Ectodermal cell (in vitro differentiated cells): Measurements from ENCODE around the gene ACAT1. TPM values are rescaled to one million over a fixed set of nuclear protein-coding genes. Genes with fewer than 3 reads are reported as not detected.

Experiments used
- H3K27ac ChIP-seq: 2 replicates; pipeline ENCODE4 v1.7.0; 2013; ENCODE audit warnings: mild to moderate bottlenecking, low read depth, low read length; ENCODE audit not compliant: insufficient read depth, poor library complexity, severe bottlenecking
- H3K27me3 ChIP-seq: 2 replicates; pipeline ENCODE4 v1.7.0; 2013; ENCODE audit warnings: mild to moderate bottlenecking, low read length; ENCODE audit not compliant: insufficient read depth, control insufficient read depth, poor library complexity, severe bottlenecking
- H3K36me3 ChIP-seq: one replicate; pipeline ENCODE4 v1.7.0; 2013; ENCODE audit warnings: low read length; ENCODE audit not compliant: control insufficient read depth, insufficient read depth
- H3K4me1 ChIP-seq: one replicate; pipeline ENCODE4 v1.7.0; 2013; ENCODE audit warnings: low read length; ENCODE audit not compliant: control insufficient read depth, insufficient read depth
- H3K4me3 ChIP-seq: 2 replicates; pipeline ENCODE4 v1.7.0; 2013; ENCODE audit warnings: low read depth, low read length, control low read depth; ENCODE audit not compliant: insufficient read depth
- H3K9me3 ChIP-seq: 2 replicates; pipeline ENCODE4 v1.7.0; 2013; ENCODE audit warnings: mild to moderate bottlenecking, low read length, moderate library complexity; ENCODE audit not compliant: control insufficient read depth
- WGBS, 2 experiments: methylation state at CpG; one replicate each; pipeline ENCODE4 v1.1.7; 2013; ENCODE audit warnings: missing lambda C conversion rate in 2 of 2; 5-methylcytosine and 5-hydroxymethylcytosine counted together
- polyA plus RNA-seq, 4 experiments: library from polyadenylated mRNA; stranded (reverse); fragments of 50-300 nt; gene quantifications; one replicate each; pipeline ENCODE4 v1.2.3, GENCODE V29; 2013

The ACAT1 gene
- polyA plus RNA-seq (2013, experiment 1 of 4), result 27.0 TPM
- polyA plus RNA-seq (2013, experiment 2 of 4), result 26.2 TPM
- polyA plus RNA-seq (2013, experiment 3 of 4), result 23.2 TPM
- polyA plus RNA-seq (2013, experiment 4 of 4), result 22.9 TPM

- peaks cover 15% of the 10 kb centered on the region for H3K27me3 ChIP-seq
- peak within 1 kb of the TSS; percentile 83 for H3K4me3 ChIP-seq
- H3K9me3 ChIP-seq, result no peaks in the 10 kb centered on the region
- no peaks in the 10 kb centered on the region for H3K4me1 ChIP-seq
- 2% methylated on average over 71 to 72 of the region's 73 CpGs for WGBS, 2 experiments
- H3K36me3 ChIP-seq, result no peaks in the 10 kb centered on the region
- H3K27ac ChIP-seq, result no peak within 1 kb of the TSS
Observed at GRCh38 chr11:108121274-108122155, at the start of gene ACAT1. Gene ACAT1, plus strand, starts transcription at chr11:108121567. Its CDS starts 40 bp downstream, at chr11:108121607.

GRCh38 chr11:108084811-108085210, 36.6 kb upstream of the ACAT1 start:
- Histone ChIP-seq H3K4me3 (no peak overlapping the region), H3K27ac (no peak overlapping the region), H3K27me3 (no peaks in the 10 kb centered on the region), H3K36me3 (peaks cover 4% of the 10 kb centered on the region), H3K4me1 (no peaks in the 10 kb centered on the region), H3K9me3 (no peaks in the 10 kb centered on the region)
- 100% methylated on average over 1 of the region's 1 CpG for WGBS, 2 experiments

- no peaks in the 10 kb centered on the region for H3K9me3 ChIP-seq
- 100% methylated on average over 1 of the region's 2 CpGs for WGBS, 2 experiments
- no peak overlapping the region for H3K27ac ChIP-seq
- peaks cover 4% of the 10 kb centered on the region for H3K36me3 ChIP-seq
- no peak overlapping the region for H3K4me3 ChIP-seq
- H3K27me3 ChIP-seq, result no peaks in the 10 kb centered on the region
- H3K4me1 ChIP-seq, result no peaks in the 10 kb centered on the region
Observed at GRCh38 chr11:108085672-108086071, 35.7 kb upstream of the ACAT1 start.

DNA sequence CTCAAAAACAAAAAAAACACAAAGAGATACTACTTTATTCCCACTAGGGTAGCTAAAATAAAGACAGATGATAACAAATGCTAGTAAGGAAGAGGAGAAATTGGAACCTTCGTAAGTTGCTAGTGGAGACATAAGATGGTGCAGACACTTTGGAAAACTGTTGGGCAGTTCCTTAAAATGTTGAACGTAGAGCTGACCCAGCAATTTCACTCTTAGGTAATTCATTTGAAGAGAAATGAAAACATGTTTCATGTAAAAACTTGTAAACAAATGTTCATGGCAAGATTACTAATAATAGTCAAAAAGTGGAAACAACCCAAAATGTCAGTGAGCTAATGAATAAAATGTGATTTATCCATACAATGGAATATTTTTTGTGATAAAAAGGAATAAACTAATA, 29.2 kb upstream of the ACAT1 start:
- Histone ChIP-seq H3K9me3 (no peaks in the 10 kb centered on the region), H3K36me3 (peaks cover 7% of the 10 kb centered on the region), H3K27ac (no peak overlapping the region), H3K4me1 (no peaks in the 10 kb centered on the region), H3K4me3 (no peak overlapping the region), H3K27me3 (no peaks in the 10 kb centered on the region)
- 44 to 48% methylated on average over 2 of the region's 2 CpGs for WGBS, 2 experiments

DNA sequence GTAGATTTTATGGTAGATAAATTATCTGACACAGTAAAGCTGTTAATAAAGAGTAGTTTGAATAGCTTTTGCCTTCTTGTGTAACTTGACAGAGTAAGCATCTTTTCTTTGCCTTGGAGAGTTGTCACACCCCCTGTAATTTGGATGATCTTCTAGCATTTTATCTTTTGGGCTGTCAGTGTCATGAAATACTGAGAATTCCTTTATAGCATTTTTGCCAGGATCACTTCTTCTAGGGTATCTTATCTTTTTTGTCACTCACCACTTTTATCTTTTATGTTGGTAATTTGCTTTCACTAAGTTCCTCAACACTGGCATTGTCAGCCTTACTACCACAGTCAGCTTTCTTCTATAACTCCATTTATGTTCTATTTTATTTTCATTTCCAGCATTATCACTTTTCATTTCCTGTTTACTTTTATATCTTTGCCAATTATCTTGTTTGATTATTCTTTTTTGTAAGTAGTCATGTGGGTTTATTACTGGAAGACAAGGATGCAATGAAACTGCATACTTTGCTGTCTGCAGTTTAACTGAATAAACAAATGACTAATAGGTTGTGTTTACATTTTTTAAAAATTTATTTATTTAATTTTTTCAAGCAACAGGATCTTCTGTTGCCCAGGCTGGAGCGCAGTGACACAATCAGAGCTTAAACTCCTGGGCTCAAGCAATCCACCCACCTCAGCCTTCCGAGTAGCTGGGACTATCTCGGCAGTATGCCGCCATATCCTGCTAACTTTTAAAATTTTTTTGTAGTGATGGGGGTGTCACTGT, 28.1 kb upstream of the ACAT1 start:
- Histone ChIP-seq H3K27ac (no peak overlapping the region), H3K27me3 (no peaks in the 10 kb centered on the region), H3K9me3 (no peaks in the 10 kb centered on the region), H3K36me3 (peaks cover 7% of the 10 kb centered on the region), H3K4me3 (no peak overlapping the region), H3K4me1 (no peaks in the 10 kb centered on the region)
- WGBS, 2 experiments, result 90 to 93% methylated on average over 4 of the region's 4 CpGs

GRCh38 chr11:108097179-108097578, 24.2 kb upstream of the ACAT1 start:
- no peak overlapping the region for H3K4me3 ChIP-seq
- H3K36me3 ChIP-seq, result peaks cover 12% of the 10 kb centered on the region
- no peaks in the 10 kb centered on the region for H3K27me3 ChIP-seq
- no peaks in the 10 kb centered on the region for H3K4me1 ChIP-seq
- H3K9me3 ChIP-seq, result no peaks in the 10 kb centered on the region
- no peak overlapping the region for H3K27ac ChIP-seq
- 94 to 96% methylated on average over 3 of the region's 3 CpGs for WGBS, 2 experiments

DNA sequence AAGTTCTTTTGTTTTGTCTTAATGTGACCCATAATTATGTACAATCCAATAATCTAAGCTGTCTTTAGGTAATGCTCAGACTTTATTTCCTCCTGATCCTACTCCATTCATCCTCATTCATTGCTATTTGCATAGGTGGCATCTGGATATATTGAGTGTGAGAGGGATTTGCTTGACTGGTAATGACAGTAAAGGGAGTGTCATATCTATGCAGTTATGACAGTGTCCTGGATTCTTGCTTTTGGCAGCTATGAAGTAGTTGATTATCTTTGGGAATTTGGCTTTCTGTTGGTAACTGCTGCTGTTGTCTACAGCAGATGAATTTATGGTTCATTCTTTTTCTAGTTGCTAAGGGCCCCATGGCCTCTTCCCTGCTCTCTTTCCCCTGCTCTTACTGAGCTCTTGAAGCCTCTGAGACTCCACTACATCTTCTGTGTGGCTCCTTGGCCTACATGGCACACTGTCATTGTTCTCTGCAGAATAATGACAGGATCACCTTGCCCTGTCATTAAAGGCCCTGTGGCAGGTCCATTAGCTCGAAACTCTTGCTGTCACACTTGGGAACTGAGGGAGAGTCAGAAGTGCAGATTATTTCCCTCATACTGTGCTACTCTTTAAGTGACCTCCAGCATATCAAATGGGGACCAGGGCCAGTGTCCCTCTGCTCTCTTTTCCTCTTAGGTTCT, 20.1 kb upstream of the ACAT1 start:
- Histone ChIP-seq H3K4me3 (no peak overlapping the region), H3K36me3 (peaks cover 10% of the 10 kb centered on the region), H3K27ac (no peak overlapping the region), H3K4me1 (no peaks in the 10 kb centered on the region), H3K9me3 (no peaks in the 10 kb centered on the region), H3K27me3 (no peaks in the 10 kb centered on the region)
- WGBS, 2 experiments, result 97 to 98% methylated on average over 1 of the region's 1 CpG

- Histone ChIP-seq H3K27me3 (no peaks in the 10 kb centered on the region), H3K9me3 (no peaks in the 10 kb centered on the region), H3K27ac (no peak overlapping the region), H3K4me3 (no peak overlapping the region), H3K4me1 (peaks cover 3% of the 10 kb centered on the region), H3K36me3 (no peaks in the 10 kb centered on the region)
- WGBS, 2 experiments, result 92 to 96% methylated on average over 4 of the region's 4 CpGs
Observed at GRCh38 chr11:108111126-108111525, 10.2 kb upstream of the ACAT1 start.

- peaks cover 3% of the 10 kb centered on the region for H3K4me1 ChIP-seq
- WGBS, 2 experiments, result 92 to 93% methylated on average over 2 of the region's 2 CpGs
- H3K27ac ChIP-seq, result no peak overlapping the region
- H3K27me3 ChIP-seq, result no peaks in the 10 kb centered on the region
- H3K9me3 ChIP-seq, result no peaks in the 10 kb centered on the region
- no peak overlapping the region for H3K4me3 ChIP-seq
- no peaks in the 10 kb centered on the region for H3K36me3 ChIP-seq
Observed at GRCh38 chr11:108112057-108112456, 9.3 kb upstream of the ACAT1 start.
